GM12892 (cell line): Measurements from ENCODE around the gene ERBB2.

ENCODE experiments used
- POLR2A ChIP-seq: IDR thresholded peaks from 2 replicates; pipeline ENCODE4 v1.6.1; 2011; ENCODE audit warnings: low read depth, low read length, control low read depth
- TAF1 ChIP-seq: IDR thresholded peaks from 2 replicates; pipeline ENCODE4 v1.6.1; 2011; ENCODE audit warnings: low read depth, mild to moderate bottlenecking, control low read depth, low read length, borderline replicate concordance

GRCh38 chr17:39667945-39668924 is 31.6 kb upstream of the ERBB2 start, which contains the start of gene PNMT:
- TF ChIP-seq TAF1: no peak
- TF ChIP-seq POLR2A: no peak
